Epithelial cell of esophagus (primary cell): ENCODE results near the gene AEBP1.
A peak's percentile ranks its signal among the peaks of the same experiment; 100 is the strongest.

Source experiments
- DNase-seq: peaks from one replicate; pipeline ENCODE4 v3.0.0; 2010; ENCODE audit warnings: low read depth
- H3K4me3 ChIP-seq: 2 replicates; pipeline ENCODE4 v1.5.1; 2011; ENCODE audit warnings: mild to moderate bottlenecking, low read length, control low read depth
- CTCF ChIP-seq: IDR thresholded peaks from 2 replicates; pipeline ENCODE4 v1.5.1; 2011; ENCODE audit warnings: low read depth, mild to moderate bottlenecking, low read length, control low read depth, inconsistent platforms; ENCODE audit not compliant: insufficient read depth; ENCODE audit errors: missing control alignments

AEBP1 gene

DNA sequence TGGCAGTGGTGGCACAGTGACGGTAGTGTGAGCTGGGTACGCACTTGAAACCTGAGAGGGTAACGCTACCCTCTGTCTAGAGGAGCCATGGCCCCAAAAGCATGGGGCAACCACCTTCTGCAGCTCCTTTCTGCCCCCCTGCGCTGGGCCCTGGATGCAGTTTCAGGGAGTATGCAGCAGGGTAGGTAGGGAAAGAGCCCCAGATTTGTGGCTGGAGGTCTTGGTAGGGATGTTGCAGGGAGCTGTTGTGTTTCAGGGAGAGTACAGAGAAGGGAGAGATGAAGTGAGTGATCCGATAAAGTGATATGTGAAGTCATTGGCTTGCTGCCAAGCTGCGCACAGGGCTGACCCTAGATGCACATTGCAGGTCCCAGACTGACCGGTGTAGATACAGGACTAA is 36.1 kb upstream of the AEBP1 start:
- H3K4me3 ChIP-seq = no peak overlapping the region
- no peak for TF ChIP-seq CTCF
- no peak for DNase-seq

DNA sequence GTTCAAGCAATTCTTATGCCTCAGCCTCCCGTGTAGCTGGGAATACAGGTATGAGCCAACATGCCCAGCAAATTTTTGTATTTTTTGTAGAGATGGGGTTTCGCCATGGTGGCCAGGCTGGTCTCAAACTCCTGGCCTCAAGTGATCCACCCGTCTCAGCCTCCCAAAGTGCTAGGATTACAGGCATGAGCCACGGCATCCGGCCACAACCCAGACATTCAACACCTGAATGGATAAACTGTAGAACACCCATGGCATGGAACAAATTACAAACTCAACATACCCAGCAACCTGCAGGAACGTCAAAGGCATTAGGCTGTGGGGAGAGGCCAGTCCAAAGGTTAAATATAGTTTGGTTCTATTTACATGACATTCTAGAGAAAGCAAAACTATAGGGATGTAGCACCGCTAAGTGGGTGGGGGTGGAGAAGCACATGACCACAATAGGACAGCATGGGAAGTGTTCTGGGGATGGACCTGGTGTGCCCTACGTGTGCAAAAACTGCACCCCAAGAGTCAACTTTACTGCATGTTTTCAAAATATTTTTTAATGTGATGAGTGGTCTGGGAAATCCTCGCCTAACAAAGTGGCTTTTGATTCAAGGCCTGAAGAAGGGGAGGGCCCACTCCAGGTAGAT is 32.3 kb upstream of the AEBP1 start:
- no peak for DNase-seq
- H3K4me3 ChIP-seq = no peak overlapping the region
- no peak for TF ChIP-seq CTCF

- peak; percentile 72 for TF ChIP-seq CTCF
- no peak overlapping the region for H3K4me3 ChIP-seq
- peak; percentile 90 for DNase-seq
These were observed 31.5 kb upstream of the AEBP1 start for GRCh38 chr7:44072364-44073231.

GRCh38 chr7:44073664-44074348 is 30.3 kb upstream of the AEBP1 start:
- no peak for TF ChIP-seq CTCF
- peak; percentile 72 for DNase-seq
- no peak overlapping the region for H3K4me3 ChIP-seq

DNA sequence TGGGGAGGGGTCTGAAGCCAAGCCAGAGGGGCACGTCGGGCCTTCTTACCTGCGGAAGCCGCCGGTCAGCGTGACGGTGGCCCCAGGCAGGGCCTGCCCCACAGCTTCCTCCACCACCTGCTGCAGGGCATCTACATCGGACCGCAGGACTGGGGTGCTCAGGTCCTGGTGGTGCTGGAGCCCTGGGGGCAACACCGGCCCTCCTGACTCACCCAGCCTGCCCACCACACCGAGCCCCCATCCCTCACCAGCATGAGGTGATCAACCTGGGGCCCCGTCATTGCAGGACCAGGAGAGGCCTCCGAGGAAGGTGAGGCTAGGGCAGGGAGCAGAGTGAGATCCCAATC is 29.8 kb upstream of the AEBP1 start:
- H3K4me3 ChIP-seq = no peak overlapping the region
- TF ChIP-seq CTCF = no peak
- no peak for DNase-seq

DNA sequence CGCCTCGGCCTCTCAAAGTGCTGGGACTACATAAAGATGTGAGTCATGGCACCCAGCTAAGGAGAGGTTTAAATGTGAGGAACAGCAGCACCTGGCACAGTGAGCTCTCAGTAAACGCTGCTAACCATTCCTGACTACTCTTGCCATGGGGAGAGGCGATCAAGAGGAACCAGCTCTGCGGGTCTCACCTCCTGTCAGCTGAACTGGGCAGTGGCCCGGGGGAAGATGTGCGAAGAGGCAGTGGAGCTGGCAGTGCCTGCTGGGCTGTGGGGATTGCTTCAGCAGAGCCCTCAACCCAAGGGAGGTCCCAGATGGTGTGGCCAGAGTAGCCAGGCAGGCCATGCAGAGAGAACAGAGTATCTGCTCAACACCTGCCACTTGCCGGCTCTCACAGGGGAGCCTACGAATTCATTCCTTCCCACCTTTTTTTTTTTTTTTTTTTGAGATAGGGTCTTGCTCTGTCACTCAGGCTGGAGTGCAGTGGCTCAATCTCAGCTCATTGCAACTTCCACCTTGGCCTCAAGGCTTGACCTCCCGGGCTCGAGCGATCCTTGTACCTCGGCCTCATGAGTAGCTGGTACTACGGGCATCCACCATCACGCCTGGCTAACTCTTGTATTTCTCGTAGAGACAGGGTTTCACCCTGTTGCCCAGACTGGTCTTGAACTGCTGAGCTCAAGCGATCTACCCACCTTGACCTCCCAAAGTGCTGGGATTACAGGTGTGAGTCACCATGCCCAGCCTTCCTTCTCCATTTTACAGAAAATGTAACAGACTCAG is 28.7 kb upstream of the AEBP1 start:
- no peak overlapping the region for H3K4me3 ChIP-seq
- DNase-seq = peak; percentile 81
- TF ChIP-seq CTCF = no peak
